ENCODE results near the gene INO80.
"Not testable (repeated sequence)": the region's sequence is repeated elsewhere in the genome, so short reads cannot be mapped to it uniquely, and the experiment has no call there.

INO80 gene, protein sequence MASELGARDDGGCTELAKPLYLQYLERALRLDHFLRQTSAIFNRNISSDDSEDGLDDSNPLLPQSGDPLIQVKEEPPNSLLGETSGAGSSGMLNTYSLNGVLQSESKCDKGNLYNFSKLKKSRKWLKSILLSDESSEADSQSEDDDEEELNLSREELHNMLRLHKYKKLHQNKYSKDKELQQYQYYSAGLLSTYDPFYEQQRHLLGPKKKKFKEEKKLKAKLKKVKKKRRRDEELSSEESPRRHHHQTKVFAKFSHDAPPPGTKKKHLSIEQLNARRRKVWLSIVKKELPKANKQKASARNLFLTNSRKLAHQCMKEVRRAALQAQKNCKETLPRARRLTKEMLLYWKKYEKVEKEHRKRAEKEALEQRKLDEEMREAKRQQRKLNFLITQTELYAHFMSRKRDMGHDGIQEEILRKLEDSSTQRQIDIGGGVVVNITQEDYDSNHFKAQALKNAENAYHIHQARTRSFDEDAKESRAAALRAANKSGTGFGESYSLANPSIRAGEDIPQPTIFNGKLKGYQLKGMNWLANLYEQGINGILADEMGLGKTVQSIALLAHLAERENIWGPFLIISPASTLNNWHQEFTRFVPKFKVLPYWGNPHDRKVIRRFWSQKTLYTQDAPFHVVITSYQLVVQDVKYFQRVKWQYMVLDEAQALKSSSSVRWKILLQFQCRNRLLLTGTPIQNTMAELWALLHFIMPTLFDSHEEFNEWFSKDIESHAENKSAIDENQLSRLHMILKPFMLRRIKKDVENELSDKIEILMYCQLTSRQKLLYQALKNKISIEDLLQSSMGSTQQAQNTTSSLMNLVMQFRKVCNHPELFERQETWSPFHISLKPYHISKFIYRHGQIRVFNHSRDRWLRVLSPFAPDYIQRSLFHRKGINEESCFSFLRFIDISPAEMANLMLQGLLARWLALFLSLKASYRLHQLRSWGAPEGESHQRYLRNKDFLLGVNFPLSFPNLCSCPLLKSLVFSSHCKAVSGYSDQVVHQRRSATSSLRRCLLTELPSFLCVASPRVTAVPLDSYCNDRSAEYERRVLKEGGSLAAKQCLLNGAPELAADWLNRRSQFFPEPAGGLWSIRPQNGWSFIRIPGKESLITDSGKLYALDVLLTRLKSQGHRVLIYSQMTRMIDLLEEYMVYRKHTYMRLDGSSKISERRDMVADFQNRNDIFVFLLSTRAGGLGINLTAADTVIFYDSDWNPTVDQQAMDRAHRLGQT (N-terminal part only)

DNA sequence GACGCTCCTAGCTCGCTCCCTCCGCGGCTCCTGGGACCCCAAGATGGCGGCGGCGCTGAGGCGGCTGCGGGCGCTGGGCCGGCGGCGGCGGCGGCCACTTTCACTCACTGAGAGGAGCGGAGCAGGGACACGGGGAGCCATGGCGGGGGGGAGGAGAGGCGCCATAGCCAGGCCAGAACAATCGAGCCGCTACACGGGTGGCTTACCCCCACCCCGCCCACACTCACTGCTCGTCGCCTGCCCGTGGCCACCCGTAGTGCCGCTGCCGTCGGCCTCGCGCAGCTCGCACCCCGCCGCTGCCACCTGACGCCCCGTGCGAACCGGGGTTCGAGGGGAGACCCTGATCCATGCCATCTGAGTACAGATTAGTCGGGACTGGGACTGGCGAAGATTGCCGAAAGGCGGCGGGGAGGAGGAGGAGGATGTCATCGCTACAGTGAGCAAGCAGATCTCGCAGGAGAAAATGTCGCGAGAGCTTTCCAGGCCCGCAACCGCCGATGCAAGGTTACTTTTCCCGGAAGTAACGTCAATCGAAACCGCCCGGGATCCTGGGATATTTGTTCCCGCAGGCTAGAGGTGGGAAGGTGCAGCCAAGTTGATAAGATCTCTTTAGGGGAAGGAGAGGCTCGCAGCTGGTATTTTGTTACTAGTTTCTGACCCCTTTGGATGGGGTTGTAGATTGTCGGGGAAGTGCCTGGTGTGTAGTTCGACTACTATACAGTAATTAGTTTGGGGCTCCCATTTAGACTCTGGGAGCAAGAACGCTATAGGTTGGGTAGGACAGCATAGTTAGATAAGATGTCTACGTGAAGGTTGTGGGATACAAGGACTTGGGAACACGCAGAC lies at the start of gene INO80:
Gene INO80 (minus strand): TSS at position 165 of the 846 bp plus-strand sequence. CDS start 19,970 bp downstream, outside the sequence.
- DNase-seq = peak; percentile 95 to 96

DNA sequence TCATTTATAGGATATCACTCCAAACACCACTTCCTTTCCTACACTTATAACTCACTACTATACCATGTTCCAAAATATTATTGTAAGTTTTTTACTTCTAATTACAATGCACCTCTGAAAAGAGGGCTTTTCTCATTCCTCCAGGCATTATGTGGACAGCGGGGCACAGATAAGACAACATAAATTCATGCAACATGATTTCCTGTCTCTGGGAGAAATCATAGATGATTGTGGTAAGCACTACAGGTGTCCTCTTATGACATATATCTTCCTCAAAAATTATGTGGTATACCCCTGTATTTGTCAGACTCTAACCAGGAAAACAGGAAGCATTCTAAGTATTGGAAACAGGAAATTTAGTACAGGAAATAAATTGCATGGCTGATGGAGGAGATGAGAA lies 45.7 kb upstream of the INO80 start:
- DNase-seq = no peak

DNA sequence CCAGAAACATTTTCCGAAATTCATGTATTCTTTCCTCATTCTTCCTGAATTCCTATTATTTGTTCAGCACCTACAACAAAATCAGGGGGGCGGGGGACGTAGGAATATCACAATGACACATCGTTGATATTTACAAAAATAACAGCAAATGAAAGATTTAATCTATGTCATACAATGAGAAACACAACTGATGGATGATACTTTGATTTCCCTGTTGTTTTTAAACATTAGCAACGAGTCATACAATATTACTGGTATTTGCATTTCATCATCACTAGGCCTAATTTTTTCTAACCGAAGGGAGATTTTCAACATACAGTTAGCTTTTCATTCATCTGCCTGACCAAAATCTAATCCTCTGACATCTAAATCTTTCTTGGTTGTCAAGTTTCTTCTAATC lies 45.3 kb upstream of the INO80 start:
- DNase-seq = no peak

DNA sequence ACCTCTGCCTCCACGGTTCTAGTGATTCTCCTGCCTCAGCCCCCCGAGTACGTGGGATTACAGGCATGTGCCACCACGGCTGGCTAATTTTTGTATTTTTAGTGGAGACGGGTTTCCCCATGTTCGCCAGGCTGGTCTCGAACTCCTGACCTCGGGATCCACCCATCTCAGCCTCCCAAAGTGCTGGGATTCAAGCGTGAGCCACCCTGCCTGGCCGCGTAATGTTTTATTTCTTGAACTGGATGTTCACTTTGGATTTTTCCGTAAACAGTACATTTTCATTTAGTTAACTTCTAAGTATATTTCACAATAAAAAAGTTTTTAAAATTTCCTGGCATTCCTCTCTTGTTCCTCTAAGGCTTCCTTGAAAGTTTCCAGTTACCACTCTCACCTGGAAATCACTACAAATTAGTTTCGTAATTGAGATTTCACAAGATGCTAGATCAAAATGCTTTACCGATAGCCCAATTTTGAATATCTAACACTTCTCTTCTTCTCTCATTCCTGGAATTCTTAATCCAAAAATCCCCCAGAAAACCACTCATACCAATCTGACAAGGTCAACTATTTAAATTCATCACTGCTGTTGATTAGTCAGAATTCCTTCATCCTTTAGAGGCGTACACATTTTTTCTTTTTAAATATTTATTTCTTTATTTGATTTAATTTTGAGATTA lies 44.7 kb upstream of the INO80 start:
- no peak for DNase-seq

DNA sequence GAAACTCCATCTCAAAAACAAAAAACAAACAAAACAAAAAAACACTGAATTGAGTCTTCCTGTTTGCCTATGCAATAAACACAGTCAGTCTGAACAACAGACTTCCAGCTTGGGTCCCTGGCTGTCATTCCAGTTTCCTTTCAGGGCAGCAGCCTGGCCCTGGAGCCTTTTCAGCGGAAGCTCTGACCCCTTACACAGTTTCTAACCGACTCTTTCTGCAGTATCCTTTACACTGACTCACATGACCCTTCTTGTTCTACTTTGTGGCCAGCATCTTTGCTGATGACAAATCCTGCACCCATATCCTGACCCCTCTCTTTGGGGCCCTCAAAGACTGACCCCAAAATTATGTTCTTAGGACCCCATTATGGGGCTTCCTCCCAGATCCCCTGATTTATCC lies 38.3 kb upstream of the INO80 start:
- DNase-seq = no peak

DNA sequence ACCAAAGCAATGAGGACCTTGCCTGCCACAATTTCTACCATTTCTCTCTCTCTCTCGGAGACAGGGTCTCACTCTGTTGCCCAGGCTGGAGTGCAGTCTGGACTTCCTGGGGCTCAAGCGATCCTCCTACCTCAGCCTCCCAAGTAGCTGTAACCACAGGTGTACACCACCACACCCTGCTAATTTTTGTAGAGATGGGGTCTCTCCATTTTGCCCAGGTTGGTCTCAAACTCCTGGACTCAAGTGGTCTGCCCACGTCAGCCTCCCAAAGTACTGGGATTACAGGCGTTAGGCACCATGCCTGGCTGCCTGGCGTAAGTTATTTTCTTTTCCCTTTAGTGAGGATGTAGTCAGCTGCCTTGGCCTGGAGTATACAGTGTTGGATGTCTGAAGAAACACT lies 37.7 kb upstream of the INO80 start:
- no peak for DNase-seq

DNA sequence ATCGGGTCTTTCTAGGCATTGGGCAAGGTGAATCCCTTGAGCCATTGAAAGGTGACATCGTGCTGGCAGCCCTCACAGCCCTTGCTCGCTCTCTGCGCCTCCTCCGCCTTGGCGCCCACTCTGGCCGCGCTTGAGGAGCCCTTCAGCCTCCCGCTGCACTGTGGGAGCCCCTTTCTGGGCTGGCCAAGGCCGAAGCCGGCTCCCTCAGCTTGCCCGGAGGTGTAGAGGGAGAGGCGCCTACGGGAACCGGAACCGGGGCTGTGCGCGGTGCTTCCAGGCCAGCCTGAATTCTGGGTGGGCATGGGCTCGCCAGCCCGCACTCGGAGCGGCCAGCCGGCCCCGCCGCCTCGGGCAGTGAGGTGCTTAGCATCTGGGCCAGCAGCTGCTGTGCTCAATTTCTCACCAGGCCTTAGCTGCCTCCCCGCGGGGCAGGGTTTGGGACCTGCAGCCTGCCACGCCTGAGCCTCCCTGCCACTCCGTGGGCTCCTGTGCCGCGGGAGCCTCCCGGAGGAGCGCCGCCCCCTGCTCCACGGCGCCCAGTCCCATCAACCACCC lies 35.4 kb upstream of the INO80 start:
- no peak for DNase-seq

DNA sequence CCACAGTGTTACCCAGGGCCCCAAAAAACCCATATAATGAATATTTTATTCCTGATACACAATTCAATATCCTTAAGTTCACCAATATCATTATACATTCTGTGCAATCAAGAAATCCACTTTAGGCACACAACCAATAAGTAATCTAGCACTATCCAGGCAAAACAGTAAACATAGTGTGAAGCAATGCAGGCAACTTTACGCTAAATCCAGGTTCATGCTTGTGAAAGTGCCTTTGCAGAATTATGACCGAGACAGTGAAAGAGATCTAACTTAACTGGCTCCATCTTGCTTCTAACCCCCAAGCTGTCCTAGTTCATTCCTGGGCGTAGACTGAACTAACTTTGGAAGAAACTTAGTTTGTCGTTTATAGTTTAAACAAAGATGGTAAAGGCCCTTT lies 34.2 kb upstream of the INO80 start:
- DNase-seq = no peak

DNA sequence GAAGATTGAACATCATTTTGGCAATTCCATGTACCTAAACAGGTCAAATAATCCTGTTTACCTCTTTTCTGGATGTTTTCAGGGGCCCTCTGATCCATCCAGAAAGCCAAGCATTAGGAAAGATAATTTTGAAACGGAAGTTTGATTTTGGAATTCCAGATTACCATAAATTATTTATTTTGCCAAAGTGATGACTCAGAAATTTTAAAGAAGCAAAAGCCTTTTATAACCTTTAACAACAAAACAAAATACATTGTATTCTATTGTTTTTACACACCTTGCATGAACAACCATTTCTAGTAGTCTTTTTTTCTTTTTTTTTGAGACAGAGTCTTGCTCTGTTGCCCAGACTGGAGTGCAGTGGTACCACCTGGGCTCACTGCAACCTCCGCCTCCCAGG lies 32.0 kb upstream of the INO80 start:
- no peak for DNase-seq

DNA sequence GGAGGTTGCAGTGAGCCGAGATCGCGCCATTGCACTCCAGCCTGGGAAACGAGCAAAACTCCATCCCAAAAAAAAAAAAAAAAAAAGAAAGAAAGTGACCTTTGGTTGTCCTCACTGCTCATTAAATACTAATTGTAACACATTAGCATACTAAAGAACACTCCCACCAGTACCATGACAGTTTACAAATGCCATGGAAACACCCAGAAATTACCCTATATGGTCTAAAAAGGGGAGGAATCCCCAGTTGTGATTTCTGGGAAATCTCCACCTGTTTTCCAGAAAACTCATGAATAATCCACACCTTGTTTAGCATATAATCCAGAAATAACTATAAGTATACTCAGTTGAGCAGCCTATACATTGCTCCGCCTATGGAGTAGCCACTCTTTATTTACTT lies 23.5 kb upstream of the INO80 start:
- DNase-seq = no peak

DNA sequence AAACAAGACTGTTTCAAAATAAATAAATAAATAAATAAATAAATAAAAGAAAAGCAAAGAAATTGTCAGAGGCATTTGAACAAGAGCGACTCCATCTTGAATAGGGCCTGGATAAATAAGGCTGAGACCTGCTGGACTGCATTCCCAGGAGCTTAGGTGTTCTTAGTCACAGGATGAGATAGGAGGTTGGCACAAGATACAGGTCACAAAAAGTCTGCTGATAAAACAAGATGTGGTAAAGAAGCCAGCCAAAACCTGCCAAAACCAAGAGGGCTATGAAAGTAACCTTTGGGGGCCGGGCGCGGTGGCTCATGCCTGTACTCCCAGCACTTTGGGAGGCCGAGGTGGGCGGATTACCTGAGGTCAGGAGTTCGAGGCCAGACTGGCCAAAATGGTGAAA lies 23.0 kb upstream of the INO80 start:
- DNase-seq = not testable (repeated sequence)

DNA sequence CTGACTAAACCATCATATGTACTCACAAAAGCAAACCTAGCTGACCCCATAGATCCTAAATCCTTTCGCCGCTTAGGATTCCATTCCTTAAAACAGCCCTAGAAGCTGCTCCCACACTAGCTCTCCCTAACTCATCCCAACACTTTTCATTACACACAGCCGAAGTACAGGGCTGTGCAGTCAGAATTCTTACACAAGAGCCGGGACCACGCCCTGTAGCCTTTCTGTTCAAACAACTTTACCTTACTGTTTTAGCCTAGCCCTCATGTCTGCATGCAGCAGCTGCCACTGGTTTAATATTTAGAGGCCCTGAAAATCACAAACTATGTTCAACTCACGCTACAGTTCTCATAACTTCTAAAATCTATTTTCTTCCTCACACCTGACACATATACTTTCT lies 19.5 kb upstream of the INO80 start:
- not testable (repeated sequence) for DNase-seq

DNA sequence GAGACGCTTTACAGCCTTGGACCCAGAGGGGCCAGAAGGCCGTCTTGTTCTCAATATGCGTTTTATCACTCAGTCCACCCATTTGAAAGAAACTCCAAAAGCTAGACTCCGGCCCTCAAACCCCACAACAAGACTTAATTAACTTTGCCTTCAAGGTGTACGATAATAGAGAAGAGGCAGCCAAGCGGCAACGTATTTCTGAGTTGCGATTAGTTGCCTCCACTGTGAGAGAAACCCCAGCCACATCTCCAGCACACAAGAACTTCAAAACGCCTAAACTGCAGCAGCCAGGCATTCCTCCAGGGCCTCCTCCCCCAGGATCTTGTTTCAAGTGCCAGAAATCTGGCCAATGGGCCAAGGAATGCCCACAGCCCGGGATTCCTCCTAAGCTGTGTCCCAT lies 17.4 kb upstream of the INO80 start:
- DNase-seq = no peak

DNA sequence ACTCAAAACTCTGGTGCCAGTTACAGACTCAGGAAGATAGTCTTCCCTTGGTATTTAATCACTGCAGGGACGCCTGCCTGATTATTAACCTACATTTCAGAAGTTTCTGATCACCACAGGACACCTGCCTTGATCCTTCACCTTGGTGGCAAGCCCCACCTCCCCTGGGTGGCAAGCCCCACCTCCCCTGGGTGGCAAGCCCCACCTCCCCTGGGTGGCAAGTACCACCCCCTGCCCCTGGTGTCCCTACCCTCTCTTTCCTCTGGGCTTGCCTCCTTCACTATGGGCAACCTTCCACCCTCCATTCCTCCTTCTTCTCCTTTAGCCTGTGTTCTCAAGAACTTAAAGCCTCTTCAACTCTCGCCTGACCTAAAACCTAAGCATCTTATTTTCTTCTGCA lies 16.0 kb upstream of the INO80 start:
- DNase-seq = not testable (repeated sequence)

DNA sequence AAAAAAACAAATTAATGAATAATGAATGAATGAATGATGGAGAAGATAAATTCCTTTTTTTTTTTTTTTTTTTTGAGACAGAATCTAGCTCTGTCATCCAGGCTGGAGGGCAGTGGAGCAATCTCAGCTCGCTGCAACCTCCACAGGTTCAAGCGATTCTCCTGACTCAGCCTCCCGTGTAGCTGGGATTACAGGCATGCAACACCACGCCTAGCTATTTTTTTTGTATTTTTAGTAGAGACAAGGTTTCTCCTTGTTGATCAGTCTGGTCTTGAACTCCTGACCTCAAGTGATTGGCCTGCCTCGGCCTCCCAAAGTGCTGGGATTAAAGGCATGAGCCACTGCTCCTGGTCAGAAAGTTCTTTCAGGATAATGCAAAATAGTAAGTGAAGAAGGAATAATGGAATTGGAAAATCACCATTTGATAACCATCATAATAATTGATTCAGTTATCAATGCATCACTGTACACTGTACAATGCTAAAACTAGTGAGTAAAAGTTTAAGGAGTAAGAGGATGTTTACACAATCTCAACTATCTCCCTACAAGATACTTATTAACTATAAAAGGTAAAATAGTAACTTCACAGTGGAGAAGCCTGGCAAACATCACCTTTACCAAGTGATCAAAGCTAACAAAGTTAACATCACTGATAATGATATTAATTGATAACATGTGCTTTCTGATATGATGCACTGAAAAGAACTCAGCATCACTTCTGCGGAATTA lies 12.3 kb upstream of the INO80 start:
- DNase-seq = no peak

DNA sequence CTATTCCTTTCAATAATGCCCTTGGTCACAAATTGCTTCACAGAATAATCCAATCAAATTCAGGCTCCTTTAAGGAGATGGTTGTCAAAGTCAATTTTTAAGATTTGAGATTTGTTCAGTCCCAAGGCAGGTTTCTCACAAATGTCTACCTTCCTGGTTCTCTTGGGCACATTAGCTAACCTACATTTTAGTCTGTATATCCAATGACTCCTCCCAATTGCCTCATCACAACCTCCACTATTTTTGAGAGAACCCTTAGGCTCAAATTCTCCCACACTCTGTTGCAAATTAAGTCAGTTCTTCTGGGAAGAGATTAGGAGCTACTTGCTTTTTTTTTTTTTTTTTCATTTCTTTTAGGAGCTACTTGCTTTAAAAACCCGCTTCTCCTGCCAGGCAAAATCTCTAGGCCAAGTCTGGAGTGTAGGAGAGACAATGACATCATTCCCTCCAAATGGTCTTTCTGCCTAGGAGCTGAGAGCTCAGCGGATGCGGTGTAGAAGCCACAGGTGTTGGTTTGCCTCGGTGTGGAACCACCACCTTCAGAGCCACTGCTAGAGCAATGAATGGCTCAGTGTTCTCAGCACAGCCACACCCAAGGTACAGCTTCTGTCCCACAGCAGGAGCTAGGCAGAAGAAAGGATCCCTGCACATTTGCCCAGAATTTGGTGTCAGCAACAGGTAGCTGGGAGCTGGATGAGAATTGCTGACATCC lies 10.0 kb upstream of the INO80 start:
- no peak for DNase-seq

DNA sequence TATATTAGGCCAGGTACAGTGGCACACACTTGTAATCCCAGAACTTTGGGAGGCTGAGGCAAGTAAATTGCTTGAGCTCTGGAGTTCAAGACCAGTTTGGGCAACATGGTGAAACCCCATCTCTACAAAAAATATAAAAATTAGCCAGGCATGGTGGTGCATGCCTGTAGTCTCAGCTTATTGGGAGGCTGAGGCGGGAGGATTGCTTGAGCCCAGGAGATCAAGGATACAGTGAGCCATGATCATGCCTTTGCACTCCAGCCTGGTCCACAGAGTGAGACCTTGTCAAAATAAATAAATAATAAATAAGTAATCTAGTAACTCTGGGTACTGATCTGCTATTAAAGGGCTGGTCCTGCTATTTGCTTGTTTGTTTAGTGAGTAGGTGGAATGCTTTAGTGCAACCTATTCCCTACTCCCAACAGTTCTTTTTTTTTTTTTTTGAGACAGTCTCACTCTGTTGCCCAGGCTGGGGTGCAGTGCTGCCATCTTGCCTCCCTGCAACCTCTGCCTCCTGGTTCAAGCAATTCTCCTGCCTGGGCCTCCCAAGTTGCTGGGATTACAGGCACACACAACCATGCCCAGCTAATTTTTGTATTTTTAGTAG lies 9.1 kb upstream of the INO80 start:
- no peak for DNase-seq

DNA sequence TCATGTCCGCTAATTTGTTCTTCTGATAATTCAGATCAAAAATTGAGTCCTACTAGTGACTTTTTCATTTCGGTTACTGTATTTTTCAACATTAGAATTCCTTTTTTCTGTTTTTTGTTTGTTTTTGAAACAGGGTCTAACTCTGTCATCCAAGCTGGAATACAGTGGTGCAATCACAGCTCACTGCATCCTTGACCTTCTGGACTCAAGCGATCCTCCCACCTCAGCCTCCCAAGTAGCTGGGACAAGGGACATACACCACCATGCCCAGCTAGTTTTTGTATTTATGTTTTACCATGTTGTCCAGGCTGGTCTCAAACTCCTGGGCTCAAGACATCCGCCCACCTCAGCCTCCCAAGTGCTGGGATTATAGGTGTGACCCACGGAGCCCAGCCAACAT lies 8.0 kb upstream of the INO80 start:
- no peak for DNase-seq

DNA sequence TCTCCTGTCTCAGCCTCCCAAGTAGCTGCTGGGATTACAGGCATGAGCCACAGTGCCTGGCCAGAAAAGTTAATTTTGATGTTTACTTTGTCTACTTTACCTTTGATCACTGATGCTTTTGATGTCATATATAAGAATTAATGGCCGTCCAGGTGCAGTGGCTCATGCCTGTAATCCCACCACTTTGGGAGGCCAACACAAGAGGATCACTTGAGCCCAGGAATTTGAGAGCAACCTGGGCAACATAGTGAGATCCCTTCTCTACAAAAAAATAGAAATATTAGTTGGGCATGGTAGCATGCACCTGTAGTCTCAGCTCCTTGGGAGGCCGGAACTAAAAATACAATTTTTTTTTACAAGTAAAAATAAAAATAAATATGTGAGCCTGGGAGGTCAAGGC lies 6.8 kb upstream of the INO80 start:
- DNase-seq = no peak

DNA sequence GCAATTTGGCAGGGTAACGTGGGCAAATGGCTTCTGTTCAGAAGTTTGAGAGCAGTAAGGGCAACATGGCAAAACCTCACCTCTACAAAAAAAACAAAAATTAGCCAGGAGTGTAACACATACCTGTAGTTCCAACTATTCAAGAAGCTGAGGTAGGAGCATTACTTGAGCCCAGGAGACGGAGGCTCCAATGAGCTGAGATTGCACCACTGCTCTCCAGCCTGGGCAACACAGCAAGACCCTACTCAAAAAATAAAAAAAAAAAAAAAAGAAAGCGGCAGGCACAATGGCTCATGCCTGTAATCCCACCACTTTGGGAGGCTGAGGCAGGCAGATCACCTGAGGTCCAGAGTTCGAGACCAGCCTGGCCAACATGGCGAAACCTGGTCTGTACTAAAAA lies 5.9 kb upstream of the INO80 start:
- no peak for DNase-seq
